Cerebellar cortex (tissue), 1 donor: Measurements from ENCODE around the gene MRPL24.

Experiments
- DNase-seq: peaks from one replicate; pipeline ENCODE4 v3.0.0-alpha.2; 2015; ENCODE audit warnings: low spot score

MRPL24 gene

GRCh38 chr1:156692441-156692924, 48.4 kb downstream of the MRPL24 start:
- no peak for DNase-seq

- peak; percentile 53 for DNase-seq
Observed at GRCh38 chr1:156691665-156692440, 49.0 kb downstream of the MRPL24 start.

- DNase-seq = no peak
Observed at GRCh38 chr1:156691191-156691590, 49.7 kb downstream of the MRPL24 start.

GRCh38 chr1:156690675-156691036, 50.2 kb downstream of the MRPL24 start:
- DNase-seq = peak; percentile 12

GRCh38 chr1:156689953-156690674, 50.8 kb downstream of the MRPL24 start:
- peak; percentile 20 for DNase-seq

- DNase-seq = peak; percentile 88
Observed at GRCh38 chr1:156689035-156689952, 51.6 kb downstream of the MRPL24 start.
